Keratinocyte (primary cell): ENCODE results near the gene CLIP2.

Experiments
- CTCF ChIP-seq, 3 experiments: IDR thresholded peaks in 1 of 3; conservative IDR thresholded peaks in 1 of 3; optimal IDR thresholded peaks in 1 of 3; 2 replicates in 2 of 3; 3 replicates in 1 of 3; pipeline versions ENCODE3 to v1.5.1; 2011; ENCODE audit warnings: low read length in 3 of 3, mild to moderate bottlenecking in 3 of 3, moderate library complexity in 2 of 3, control low read depth in 1 of 3, inconsistent platforms in 1 of 3; ENCODE audit not compliant: insufficient read depth in 2 of 3; ENCODE audit errors: extremely low read depth in 1 of 3
- EZH2 ChIP-seq: IDR thresholded peaks from one replicate; pipeline ENCODE4 v1.6.1; 2012; ENCODE audit warnings: inconsistent platforms, mild to moderate bottlenecking, low read length, moderate library complexity

GRCh38 chr7:74306730-74307469 lies 17.7 kb downstream of the CLIP2 start:
- TF ChIP-seq CTCF (optimal IDR thresholded peaks at IDR 0.05 in 1 of 3, IDR thresholded peaks at IDR 0.05 in 1 of 3, conservative IDR thresholded peaks at IDR 0.05 in 1 of 3; ENCODE audit: extremely low read depth in 1 of 3, insufficient read depth in 2 of 3, low read length in 3 of 3) (no peak), EZH2 (no peak)
